Smooth muscle cell (in vitro differentiated cells): ENCODE measurements around the gene ELAVL3. TPM values are rescaled to one million over a fixed set of nuclear protein-coding genes. Genes with fewer than 3 reads are reported as not detected.

ENCODE experiments used
- DNase-seq: peaks from one replicate; lab custom pipeline; 2025; ENCODE audit not compliant: unreplicated experiment; lab: John Stamatoyannopoulos, UW
- H2AFZ ChIP-seq: fragments of 200-600 bp; sonication (generic); 2 replicates; pipeline ENCODE4 v1.6.0; 2016; ENCODE audit warnings: antibody characterized with exemption, low read depth, mild to moderate bottlenecking
- H3F3A ChIP-seq: fragments of 200-600 bp; sonication (generic); 2 replicates; pipeline ENCODE4 v1.6.0; 2017; ENCODE audit warnings: antibody characterized with exemption, low read depth
- H3K27ac ChIP-seq: fragments of 200-600 bp; sonication (generic); 2 replicates; pipeline ENCODE4 v1.5.1; 2016; ENCODE audit warnings: low read depth, mild to moderate bottlenecking
- H3K27me3 ChIP-seq: fragments of 200-600 bp; sonication (generic); 2 replicates; pipeline ENCODE4 v1.6.1; 2016; ENCODE audit warnings: low read depth, mild to moderate bottlenecking
- H3K36me3 ChIP-seq: fragments of 200-600 bp; sonication (generic); 2 replicates; pipeline ENCODE4 v1.5.1; 2016; ENCODE audit warnings: low read depth
- H3K4me1 ChIP-seq: fragments of 200-600 bp; sonication (generic); 2 replicates; pipeline ENCODE4 v1.5.1; 2016; ENCODE audit warnings: low read depth
- H3K4me2 ChIP-seq: fragments of 200-600 bp; sonication (generic); 2 replicates; pipeline ENCODE4 v1.6.0; 2016; ENCODE audit warnings: mild to moderate bottlenecking
- H3K4me3 ChIP-seq: fragments of 200-600 bp; sonication (generic); 2 replicates; pipeline ENCODE4 v1.5.1; 2016; ENCODE audit warnings: mild to moderate bottlenecking
- H3K79me2 ChIP-seq: fragments of 200-600 bp; sonication (generic); 2 replicates; pipeline ENCODE4 v1.6.0; 2016; ENCODE audit warnings: low read depth, mild to moderate bottlenecking
- H3K9ac ChIP-seq: fragments of 200-600 bp; sonication (generic); 2 replicates; pipeline ENCODE4 v1.6.0; 2016; ENCODE audit warnings: low read depth
- H3K9me3 ChIP-seq: fragments of 200-600 bp; sonication (generic); replicated peaks from 2 replicates; pipeline ENCODE4 v1.5.1; 2016; ENCODE audit warnings: low read depth
- H4K20me1 ChIP-seq: fragments of 200-600 bp; sonication (generic); 2 replicates; pipeline ENCODE4 v1.6.0; 2016; ENCODE audit warnings: low read depth
- WGBS: methylation state at CpG from one replicate; pipeline ENCODE4 v1.1.7; 2016; ENCODE audit warnings: low lambda C conversion rate; 5-methylcytosine and 5-hydroxymethylcytosine counted together
- polyA plus RNA-seq: library from polyadenylated mRNA; unstranded; fragments of >200 nt; fragmentation: Nextera tagmentation; extraction: Ambion mirVana; gene quantifications from 2 replicates; pipeline ENCODE4 v1.2.1, GENCODE V29; 2016
- total RNA-seq: library from RNA; depleted of rRNA; stranded (reverse); fragments of >200 nt; gene quantifications from 2 replicates; pipeline ENCODE4 v1.2.3, GENCODE V29; 2014
- TF ChIP-seq, protein P1 (sequence below): fragments of 200-600 bp; sonication (generic); IDR thresholded peaks from 2 replicates; pipeline ENCODE4 v1.5.1; 2017; ENCODE audit warnings: borderline replicate concordance, mild to moderate bottlenecking, antibody characterized with exemption; ENCODE audit not compliant: insufficient read depth, poor library complexity, severe bottlenecking

Gene ELAVL3
- total and polyA plus RNA-seq, 2 experiments from 2014 or later: not detected

DNA sequence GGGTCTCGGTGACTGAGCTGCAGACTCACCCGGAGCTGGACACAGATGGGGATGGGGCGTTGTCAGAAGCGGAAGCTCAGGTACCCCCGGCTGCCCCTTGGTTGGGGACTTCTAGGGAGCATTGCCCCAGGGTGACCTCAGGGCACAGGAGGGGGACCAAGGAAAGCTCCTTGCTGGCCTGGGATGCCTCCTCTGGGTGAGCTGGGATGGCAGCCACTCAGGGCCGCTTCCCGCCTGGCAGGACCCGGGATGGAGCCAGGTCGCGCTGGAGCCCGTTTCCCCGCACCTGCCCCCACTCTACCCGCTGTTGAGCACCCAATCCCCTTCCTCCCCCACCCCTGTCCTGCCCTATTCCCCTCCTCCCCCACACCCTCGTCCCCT, 34.6 kb downstream of the ELAVL3 start:
- H3K4me2 ChIP-seq: no peak overlapping the region

DNA sequence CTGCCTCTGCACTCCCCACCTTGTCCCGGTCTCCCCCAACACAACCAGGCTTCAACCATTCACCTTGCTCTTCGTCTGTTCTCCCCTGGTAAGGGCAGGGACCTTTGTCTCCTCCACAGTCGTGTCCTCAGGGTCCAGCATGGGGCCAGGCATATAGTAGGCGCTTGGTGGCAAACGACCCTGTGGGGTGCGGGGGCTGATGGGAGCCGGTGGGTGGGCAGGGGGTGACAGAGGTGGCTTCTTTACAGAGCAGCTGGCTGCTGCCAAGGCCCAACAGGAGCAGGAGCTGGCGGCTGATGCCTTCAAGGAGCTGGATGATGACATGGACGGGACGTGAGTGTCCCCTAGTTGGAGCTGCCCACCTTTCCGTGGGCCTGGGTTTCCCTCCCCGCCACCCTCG, 35.7 kb downstream of the ELAVL3 start:
- Histone ChIP-seq H3K79me2 (no peaks in the 10 kb centered on the region), H4K20me1 (peaks cover 10% of the 10 kb centered on the region), H3K27me3 (no peaks in the 10 kb centered on the region), H3K9me3 (no peaks in the 10 kb centered on the region), H3K27ac (no peak overlapping the region), H3K9ac (no peak overlapping the region), H2AFZ (no peak overlapping the region), H3F3A (no peaks in the 10 kb centered on the region), H3K4me2 (no peak overlapping the region), H3K4me1 (no peaks in the 10 kb centered on the region), H3K36me3 (no peaks in the 10 kb centered on the region), H3K4me3 (no peak overlapping the region)
- TF ChIP-seq, protein P1, sequence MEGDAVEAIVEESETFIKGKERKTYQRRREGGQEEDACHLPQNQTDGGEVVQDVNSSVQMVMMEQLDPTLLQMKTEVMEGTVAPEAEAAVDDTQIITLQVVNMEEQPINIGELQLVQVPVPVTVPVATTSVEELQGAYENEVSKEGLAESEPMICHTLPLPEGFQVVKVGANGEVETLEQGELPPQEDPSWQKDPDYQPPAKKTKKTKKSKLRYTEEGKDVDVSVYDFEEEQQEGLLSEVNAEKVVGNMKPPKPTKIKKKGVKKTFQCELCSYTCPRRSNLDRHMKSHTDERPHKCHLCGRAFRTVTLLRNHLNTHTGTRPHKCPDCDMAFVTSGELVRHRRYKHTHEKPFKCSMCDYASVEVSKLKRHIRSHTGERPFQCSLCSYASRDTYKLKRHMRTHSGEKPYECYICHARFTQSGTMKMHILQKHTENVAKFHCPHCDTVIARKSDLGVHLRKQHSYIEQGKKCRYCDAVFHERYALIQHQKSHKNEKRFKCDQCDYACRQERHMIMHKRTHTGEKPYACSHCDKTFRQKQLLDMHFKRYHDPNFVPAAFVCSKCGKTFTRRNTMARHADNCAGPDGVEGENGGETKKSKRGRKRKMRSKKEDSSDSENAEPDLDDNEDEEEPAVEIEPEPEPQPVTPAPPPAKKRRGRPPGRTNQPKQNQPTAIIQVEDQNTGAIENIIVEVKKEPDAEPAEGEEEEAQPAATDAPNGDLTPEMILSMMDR: no peak
- no peak for DNase-seq
- whole genome bisulfite sequencing: 97% methylated on average over 10 of the region's 13 CpGs

More for the DNA sequence above, 34.6 kb downstream of the ELAVL3 start:
- peaks cover 3% of the 10 kb centered on the region for H4K20me1 ChIP-seq
- no peak overlapping the region for H3K4me3 ChIP-seq
- H3K4me1 ChIP-seq: peaks cover 2% of the 10 kb centered on the region
- H3K9ac ChIP-seq: no peak overlapping the region
- no peaks in the 10 kb centered on the region for H3F3A ChIP-seq
- H2AFZ ChIP-seq: no peak overlapping the region
- DNase-seq: no peak
- H3K36me3 ChIP-seq: no peaks in the 10 kb centered on the region
- H3K27ac ChIP-seq: no peak overlapping the region
- H3K79me2 ChIP-seq: no peaks in the 10 kb centered on the region
- TF ChIP-seq, protein P1: no peak
- no peaks in the 10 kb centered on the region for H3K9me3 ChIP-seq
- WGBS: 91% methylated on average over 13 of the region's 14 CpGs
- H3K27me3 ChIP-seq: no peaks in the 10 kb centered on the region

DNA sequence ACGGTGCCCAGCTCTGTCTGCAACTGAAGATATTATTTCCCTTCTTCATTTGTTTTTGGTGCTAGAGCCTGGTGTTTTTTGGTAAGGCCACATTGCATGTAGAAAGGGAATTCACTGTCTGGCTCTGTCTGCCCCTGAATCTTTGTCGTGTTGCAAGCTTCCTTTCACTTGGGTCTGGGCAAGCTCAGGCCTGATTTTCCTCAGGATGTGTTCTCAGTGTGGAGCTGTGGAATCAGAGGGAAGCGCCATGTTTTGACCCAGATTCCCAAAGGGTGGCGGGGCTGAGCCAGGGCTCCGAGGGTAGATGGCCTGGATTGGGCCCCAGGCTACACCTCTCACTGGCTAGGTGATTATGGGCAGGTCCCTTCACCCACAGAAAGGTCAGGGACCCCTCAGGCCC, 36.8 kb downstream of the ELAVL3 start:
- Histone ChIP-seq H3K4me3 (no peak overlapping the region), H3K4me1 (no peaks in the 10 kb centered on the region), H3F3A (no peaks in the 10 kb centered on the region), H3K4me2 (no peak overlapping the region), H3K36me3 (no peaks in the 10 kb centered on the region), H3K9ac (no peak overlapping the region), H2AFZ (no peak overlapping the region), H3K27ac (no peak overlapping the region), H4K20me1 (peaks cover 10% of the 10 kb centered on the region), H3K9me3 (no peaks in the 10 kb centered on the region), H3K27me3 (no peaks in the 10 kb centered on the region), H3K79me2 (no peaks in the 10 kb centered on the region)
- no peak for DNase-seq
- TF ChIP-seq, protein P1: no peak
- WGBS: 95% methylated on average over 5 of the region's 5 CpGs

DNA sequence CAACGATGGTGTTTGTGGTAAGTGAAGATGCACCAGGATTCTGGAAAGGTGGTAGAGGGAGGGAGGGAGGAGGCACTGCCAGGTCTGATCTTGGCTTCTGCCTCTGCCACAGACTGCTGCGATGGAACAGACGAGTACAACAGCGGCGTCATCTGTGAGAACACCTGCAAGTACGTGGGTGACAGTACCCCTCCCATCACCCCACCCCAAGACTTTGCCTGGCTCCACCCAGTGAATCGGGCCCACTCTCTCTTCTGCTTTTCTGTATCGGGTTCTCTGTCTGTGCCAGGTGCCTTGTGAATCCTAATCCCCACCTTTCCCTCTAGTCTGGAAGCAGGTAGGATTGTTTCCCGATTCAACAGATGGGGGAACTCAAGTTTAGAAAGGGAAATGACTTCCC, 42.9 kb downstream of the ELAVL3 start:
- DNase-seq: no peak
- Histone ChIP-seq H3F3A (no peaks in the 10 kb centered on the region), H3K9me3 (no peaks in the 10 kb centered on the region), H3K9ac (no peak overlapping the region), H3K4me3 (no peak overlapping the region), H3K36me3 (no peaks in the 10 kb centered on the region), H2AFZ (no peak overlapping the region), H3K79me2 (peaks cover 20% of the 10 kb centered on the region), H3K27me3 (no peaks in the 10 kb centered on the region), H3K27ac (no peak overlapping the region), H3K4me1 (peaks cover 4% of the 10 kb centered on the region), H4K20me1 (peaks cover 10% of the 10 kb centered on the region), H3K4me2 (no peak overlapping the region)
- WGBS: 99% methylated on average over 9 of the region's 9 CpGs
- TF ChIP-seq, protein P1: no peak
